Measurements from ENCODE around the gene CATSPERD.
A peak's percentile ranks its signal among the peaks of the same experiment; 100 is the strongest.
"Not testable (repeated sequence)": the region's sequence is repeated elsewhere in the genome, so short reads cannot be mapped to it uniquely, and the experiment has no call there.

CATSPERD gene

GRCh38 chr19:5688262-5688881 is 32.1 kb upstream of the CATSPERD start:
- not testable (repeated sequence) for H3K9ac ChIP-seq (ENCODE audit: low read length); H2BK5ac ChIP-seq (ENCODE audit: low read depth, low read length, poor library complexity); H4K91ac ChIP-seq (ENCODE audit: low read depth, low read length); H3K4me3 ChIP-seq (ENCODE audit: low read depth, low read length); H2AFZ ChIP-seq (ENCODE audit: insufficient read depth, low read length, poor library complexity); H2BK120ac ChIP-seq (ENCODE audit: insufficient read depth, low read length, poor library complexity); H3K14ac ChIP-seq (ENCODE audit: low read length); H2AK5ac ChIP-seq (ENCODE audit: low read length); H3K79me1 ChIP-seq (ENCODE audit: low read length); H3K9me3 ChIP-seq (ENCODE audit: insufficient read depth, low read depth, low read length); H4K12ac ChIP-seq (ENCODE audit: low read depth, low read length); DNase-seq; H3K27me3 ChIP-seq (ENCODE audit: insufficient read depth, low read length); H3K23ac ChIP-seq (ENCODE audit: low read length); H3K18ac ChIP-seq (ENCODE audit: low read length); H3K27ac ChIP-seq (ENCODE audit: low read depth, low read length); H3K4me2 ChIP-seq (ENCODE audit: low read length); H3K4ac ChIP-seq (ENCODE audit: low read depth, low read length); H4K8ac ChIP-seq (ENCODE audit: low read depth, low read length); H2BK12ac ChIP-seq (ENCODE audit: low read length)
- peaks cover 29% of the 10 kb centered on the region for H3K79me2 ChIP-seq (ENCODE audit: control insufficient read depth, insufficient read depth, low read length, poor library complexity)
- WGBS (ENCODE audit: extremely low coverage, insufficient coverage, insufficient read length): no CpG with 5 or more reads among the region's 13 CpGs
- peaks cover 11 to 16% of the 10 kb centered on the region in 2 experiments for H3K4me1 ChIP-seq (ENCODE audit: control insufficient read depth in 1 of 2, insufficient read depth in 2 of 2, low read length in 2 of 2)
- peaks cover 21 to 23% of the 10 kb centered on the region in 2 experiments for H3K36me3 ChIP-seq (ENCODE audit: control insufficient read depth in 1 of 2, insufficient read depth in 2 of 2, low read length in 2 of 2)

- H2AK5ac ChIP-seq (ENCODE audit: low read length): peak within 1 kb of the TSS; percentile 94
- H3K14ac ChIP-seq (ENCODE audit: low read length): peak within 1 kb of the TSS; percentile 99
- H3K9ac ChIP-seq (ENCODE audit: low read length): peak within 1 kb of the TSS; percentile 98
- H3K4me2 ChIP-seq (ENCODE audit: low read length): peak within 1 kb of the TSS; percentile 59
- peaks cover 31% of the 10 kb centered on the region for H3K79me2 ChIP-seq (ENCODE audit: control insufficient read depth, insufficient read depth, low read length, poor library complexity)
- peak within 1 kb of the TSS; percentile 65 for H2BK120ac ChIP-seq (ENCODE audit: insufficient read depth, low read length, poor library complexity)
- peak; percentile 99 to 100 for DNase-seq
- peak within 1 kb of the TSS; percentile 89 for H4K8ac ChIP-seq (ENCODE audit: low read depth, low read length)
- peak within 1 kb of the TSS; percentile 90 for H3K18ac ChIP-seq (ENCODE audit: low read length)
- no peaks in the 10 kb centered on the region for H3K9me3 ChIP-seq (ENCODE audit: insufficient read depth, low read depth, low read length)
- peak within 1 kb of the TSS; percentile 70 for H3K27ac ChIP-seq (ENCODE audit: low read depth, low read length)
- WGBS (ENCODE audit: extremely low coverage, insufficient coverage, insufficient read length): no CpG with 5 or more reads among the region's 73 CpGs
- no peak within 1 kb of the TSS for H2BK12ac ChIP-seq (ENCODE audit: low read length)
- peak within 1 kb of the TSS; percentile 86 for H4K91ac ChIP-seq (ENCODE audit: low read depth, low read length)
- H3K79me1 ChIP-seq (ENCODE audit: low read length): peaks cover 9% of the 10 kb centered on the region
- no peak within 1 kb of the TSS for H3K23ac ChIP-seq (ENCODE audit: low read length)
- H3K36me3 ChIP-seq (ENCODE audit: control insufficient read depth in 1 of 2, insufficient read depth in 2 of 2, low read length in 2 of 2): peaks cover 41 to 43% of the 10 kb centered on the region in 2 experiments
- H3K4me1 ChIP-seq (ENCODE audit: control insufficient read depth in 1 of 2, insufficient read depth in 2 of 2, low read length in 2 of 2): peaks cover 11 to 16% of the 10 kb centered on the region in 2 experiments
- H2BK5ac ChIP-seq (ENCODE audit: low read depth, low read length, poor library complexity): peak within 1 kb of the TSS; percentile 82
- H3K4ac ChIP-seq (ENCODE audit: low read depth, low read length): peak within 1 kb of the TSS; percentile 99
- H3K4me3 ChIP-seq (ENCODE audit: low read depth, low read length): peak within 1 kb of the TSS; percentile 92
- no peaks in the 10 kb centered on the region for H3K27me3 ChIP-seq (ENCODE audit: insufficient read depth, low read length)
- H4K12ac ChIP-seq (ENCODE audit: low read depth, low read length): peak within 1 kb of the TSS; percentile 91
- peak within 1 kb of the TSS; percentile 63 for H2AFZ ChIP-seq (ENCODE audit: insufficient read depth, low read length, poor library complexity)
These were observed 30.1 kb upstream of the CATSPERD start, which contains the start of gene RPL36 for GRCh38 chr19:5690125-5690954. RPL36 (plus strand) TSS chr19:5690295; CDS start chr19:5690508, 213 bp downstream.

- H4K8ac ChIP-seq (ENCODE audit: low read depth, low read length): no peak overlapping the region
- H2AK5ac ChIP-seq (ENCODE audit: low read length): peak overlapping the region; percentile 9
- WGBS (ENCODE audit: extremely low coverage, insufficient coverage, insufficient read length): no CpG with 5 or more reads among the region's 54 CpGs
- peaks cover 31% of the 10 kb centered on the region for H3K79me2 ChIP-seq (ENCODE audit: control insufficient read depth, insufficient read depth, low read length, poor library complexity)
- peak overlapping the region; percentile 92 for H3K4me3 ChIP-seq (ENCODE audit: low read depth, low read length)
- H3K9me3 ChIP-seq (ENCODE audit: insufficient read depth, low read depth, low read length): no peaks in the 10 kb centered on the region
- H3K9ac ChIP-seq (ENCODE audit: low read length): peak overlapping the region; percentile 98
- H2AFZ ChIP-seq (ENCODE audit: insufficient read depth, low read length, poor library complexity): no peak overlapping the region
- peaks cover 10 to 15% of the 10 kb centered on the region in 2 experiments for H3K4me1 ChIP-seq (ENCODE audit: control insufficient read depth in 1 of 2, insufficient read depth in 2 of 2, low read length in 2 of 2)
- peak overlapping the region; percentile 4 for H3K18ac ChIP-seq (ENCODE audit: low read length)
- H3K79me1 ChIP-seq (ENCODE audit: low read length): peaks cover 9% of the 10 kb centered on the region
- H3K4ac ChIP-seq (ENCODE audit: low read depth, low read length): peak overlapping the region; percentile 99
- H3K14ac ChIP-seq (ENCODE audit: low read length): peak overlapping the region; percentile 99
- peak in 1 of 2 donors; percentile 47 for DNase-seq
- H2BK12ac ChIP-seq (ENCODE audit: low read length): no peak overlapping the region
- H4K12ac ChIP-seq (ENCODE audit: low read depth, low read length): peak overlapping the region; percentile 3
- no peak overlapping the region for H3K23ac ChIP-seq (ENCODE audit: low read length)
- H3K4me2 ChIP-seq (ENCODE audit: low read length): peak overlapping the region; percentile 59
- H4K91ac ChIP-seq (ENCODE audit: low read depth, low read length): peak overlapping the region; percentile 86
- H2BK5ac ChIP-seq (ENCODE audit: low read depth, low read length, poor library complexity): no peak overlapping the region
- H3K36me3 ChIP-seq (ENCODE audit: control insufficient read depth in 1 of 2, insufficient read depth in 2 of 2, low read length in 2 of 2): peaks cover 50 to 51% of the 10 kb centered on the region in 2 experiments
- H3K27me3 ChIP-seq (ENCODE audit: insufficient read depth, low read length): no peaks in the 10 kb centered on the region
- H2BK120ac ChIP-seq (ENCODE audit: insufficient read depth, low read length, poor library complexity): no peak overlapping the region
- H3K27ac ChIP-seq (ENCODE audit: low read depth, low read length): no peak overlapping the region
These were observed 29.2 kb upstream of the CATSPERD start for GRCh38 chr19:5690955-5691821.

Measured in trophoblast cell (in vitro differentiated cells and primary cell).